Measurements from ENCODE around the gene TFIP11.

TFIP11 gene

GRCh38 chr22:26549902-26550497, 37.7 kb upstream of the TFIP11 start:
- no peak overlapping the region for H3K9ac ChIP-seq (ENCODE audit: low read length)
- H3K4me3 ChIP-seq (ENCODE audit: low read length), result no peak overlapping the region
- H3K9me3 ChIP-seq (ENCODE audit: control insufficient read depth, low read depth, low read length), result no peaks in the 10 kb centered on the region
- no peaks in the 10 kb centered on the region for H3K36me3 ChIP-seq (ENCODE audit: control insufficient read depth, low read depth, low read length)
- H3K27ac ChIP-seq (ENCODE audit: low read length), result no peak overlapping the region
- peaks cover 15% of the 10 kb centered on the region for H3K4me1 ChIP-seq (ENCODE audit: control insufficient read depth, low read depth, low read length)
- H3K27me3 ChIP-seq (ENCODE audit: control insufficient read depth, insufficient read depth, low read length), result no peaks in the 10 kb centered on the region

GRCh38 chr22:26548984-26549383, 36.7 kb upstream of the TFIP11 start:
- H3K4me3 ChIP-seq (ENCODE audit: low read length), result no peak overlapping the region

DNA sequence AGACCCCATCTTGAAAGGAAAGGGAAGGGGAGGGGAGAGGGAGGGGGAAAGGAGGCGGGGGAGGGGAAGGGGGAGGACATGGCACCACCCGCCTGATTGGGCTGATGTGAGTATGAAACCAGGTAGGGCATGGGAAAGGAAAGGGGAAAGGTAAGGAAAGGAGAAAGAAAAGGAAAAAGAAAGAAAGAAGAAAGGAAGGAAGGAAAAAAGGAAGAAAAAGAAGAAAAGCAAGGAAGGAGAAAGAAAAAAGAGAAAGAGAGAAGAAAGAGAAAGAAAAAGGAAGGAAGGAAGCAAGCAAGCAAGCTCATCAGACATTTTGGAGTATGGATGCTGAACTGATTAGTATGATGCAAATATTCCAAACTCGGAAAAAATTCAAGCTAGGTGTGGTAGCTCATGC, 36.0 kb upstream of the TFIP11 start:
- Histone ChIP-seq H3K27me3 (ENCODE audit: control insufficient read depth, insufficient read depth, low read length) (no peaks in the 10 kb centered on the region), H3K4me3 (ENCODE audit: low read length) (no peak overlapping the region), H3K27ac (ENCODE audit: low read length) (no peak overlapping the region), H3K36me3 (ENCODE audit: control insufficient read depth, low read depth, low read length) (no peaks in the 10 kb centered on the region), H3K4me1 (ENCODE audit: control insufficient read depth, low read depth, low read length) (peaks cover 9% of the 10 kb centered on the region), H3K9me3 (ENCODE audit: control insufficient read depth, low read depth, low read length) (no peaks in the 10 kb centered on the region), H3K9ac (ENCODE audit: low read length) (no peak overlapping the region)

More at GRCh38 chr22:26548984-26549383, 36.7 kb upstream of the TFIP11 start:
- peaks cover 9% of the 10 kb centered on the region for H3K4me1 ChIP-seq (ENCODE audit: control insufficient read depth, low read depth, low read length)
- no peak overlapping the region for H3K27ac ChIP-seq (ENCODE audit: low read length)
- H3K9me3 ChIP-seq (ENCODE audit: control insufficient read depth, low read depth, low read length), result no peaks in the 10 kb centered on the region
- H3K9ac ChIP-seq (ENCODE audit: low read length), result no peak overlapping the region
- H3K27me3 ChIP-seq (ENCODE audit: control insufficient read depth, insufficient read depth, low read length), result no peaks in the 10 kb centered on the region
- no peaks in the 10 kb centered on the region for H3K36me3 ChIP-seq (ENCODE audit: control insufficient read depth, low read depth, low read length)

- H3K4me3 ChIP-seq (ENCODE audit: low read length), result no peak overlapping the region
- H3K36me3 ChIP-seq (ENCODE audit: control insufficient read depth, low read depth, low read length), result no peaks in the 10 kb centered on the region
- H3K9me3 ChIP-seq (ENCODE audit: control insufficient read depth, low read depth, low read length), result no peaks in the 10 kb centered on the region
- peaks cover 9% of the 10 kb centered on the region for H3K4me1 ChIP-seq (ENCODE audit: control insufficient read depth, low read depth, low read length)
- H3K27me3 ChIP-seq (ENCODE audit: control insufficient read depth, insufficient read depth, low read length), result no peaks in the 10 kb centered on the region
- H3K27ac ChIP-seq (ENCODE audit: low read length), result no peak overlapping the region
- H3K9ac ChIP-seq (ENCODE audit: low read length), result no peak overlapping the region
Measured at GRCh38 chr22:26547837-26548236, 35.6 kb upstream of the TFIP11 start.

DNA sequence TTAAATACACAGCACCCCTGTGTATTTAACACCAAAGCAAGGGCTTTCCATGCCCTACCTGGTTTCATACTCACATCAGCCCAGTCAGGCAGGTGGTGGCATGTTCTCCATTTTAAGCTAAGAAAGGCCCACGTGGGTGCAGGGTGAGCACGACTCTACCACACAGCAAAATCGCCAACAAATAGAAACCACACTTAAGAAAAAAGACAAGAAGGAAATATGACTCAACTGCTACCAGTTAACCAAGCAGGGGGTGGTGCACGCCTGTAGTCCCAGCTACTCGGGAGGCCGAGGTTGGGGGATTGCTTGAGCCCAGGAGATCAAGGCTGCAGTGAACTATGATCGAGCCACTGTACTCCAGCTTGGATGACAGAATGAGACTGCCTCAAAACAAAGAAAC, 35.2 kb upstream of the TFIP11 start:
- no peaks in the 10 kb centered on the region for H3K27me3 ChIP-seq (ENCODE audit: control insufficient read depth, insufficient read depth, low read length)
- peaks cover 2% of the 10 kb centered on the region for H3K36me3 ChIP-seq (ENCODE audit: control insufficient read depth, low read depth, low read length)
- H3K9ac ChIP-seq (ENCODE audit: low read length), result no peak overlapping the region
- H3K9me3 ChIP-seq (ENCODE audit: control insufficient read depth, low read depth, low read length), result no peaks in the 10 kb centered on the region
- no peak overlapping the region for H3K27ac ChIP-seq (ENCODE audit: low read length)
- no peak overlapping the region for H3K4me3 ChIP-seq (ENCODE audit: low read length)
- H3K4me1 ChIP-seq (ENCODE audit: control insufficient read depth, low read depth, low read length), result peaks cover 9% of the 10 kb centered on the region

- no peaks in the 10 kb centered on the region for H3K27me3 ChIP-seq (ENCODE audit: control insufficient read depth, insufficient read depth, low read length)
- H3K4me3 ChIP-seq (ENCODE audit: low read length), result no peak overlapping the region
- peaks cover 8% of the 10 kb centered on the region for H3K36me3 ChIP-seq (ENCODE audit: control insufficient read depth, low read depth, low read length)
- no peak overlapping the region for H3K27ac ChIP-seq (ENCODE audit: low read length)
- H3K9ac ChIP-seq (ENCODE audit: low read length), result no peak overlapping the region
- H3K9me3 ChIP-seq (ENCODE audit: control insufficient read depth, low read depth, low read length), result no peaks in the 10 kb centered on the region
- H3K4me1 ChIP-seq (ENCODE audit: control insufficient read depth, low read depth, low read length), result peaks cover 9% of the 10 kb centered on the region
Measured at GRCh38 chr22:26546282-26546681, 34.0 kb upstream of the TFIP11 start.

GRCh38 chr22:26545827-26546226, 33.6 kb upstream of the TFIP11 start:
- Histone ChIP-seq H3K36me3 (ENCODE audit: control insufficient read depth, low read depth, low read length) (peaks cover 10% of the 10 kb centered on the region), H3K9ac (ENCODE audit: low read length) (no peak overlapping the region), H3K4me1 (ENCODE audit: control insufficient read depth, low read depth, low read length) (peaks cover 9% of the 10 kb centered on the region), H3K4me3 (ENCODE audit: low read length) (no peak overlapping the region), H3K27me3 (ENCODE audit: control insufficient read depth, insufficient read depth, low read length) (no peaks in the 10 kb centered on the region), H3K9me3 (ENCODE audit: control insufficient read depth, low read depth, low read length) (no peaks in the 10 kb centered on the region), H3K27ac (ENCODE audit: low read length) (no peak overlapping the region)

GRCh38 chr22:26545385-26545784, 33.1 kb upstream of the TFIP11 start:
- H3K36me3 ChIP-seq (ENCODE audit: control insufficient read depth, low read depth, low read length), result peaks cover 15% of the 10 kb centered on the region
- no peaks in the 10 kb centered on the region for H3K9me3 ChIP-seq (ENCODE audit: control insufficient read depth, low read depth, low read length)
- no peak overlapping the region for H3K4me3 ChIP-seq (ENCODE audit: low read length)
- no peak overlapping the region for H3K9ac ChIP-seq (ENCODE audit: low read length)
- peaks cover 5% of the 10 kb centered on the region for H3K4me1 ChIP-seq (ENCODE audit: control insufficient read depth, low read depth, low read length)
- no peak overlapping the region for H3K27ac ChIP-seq (ENCODE audit: low read length)
- H3K27me3 ChIP-seq (ENCODE audit: control insufficient read depth, insufficient read depth, low read length), result no peaks in the 10 kb centered on the region

DNA sequence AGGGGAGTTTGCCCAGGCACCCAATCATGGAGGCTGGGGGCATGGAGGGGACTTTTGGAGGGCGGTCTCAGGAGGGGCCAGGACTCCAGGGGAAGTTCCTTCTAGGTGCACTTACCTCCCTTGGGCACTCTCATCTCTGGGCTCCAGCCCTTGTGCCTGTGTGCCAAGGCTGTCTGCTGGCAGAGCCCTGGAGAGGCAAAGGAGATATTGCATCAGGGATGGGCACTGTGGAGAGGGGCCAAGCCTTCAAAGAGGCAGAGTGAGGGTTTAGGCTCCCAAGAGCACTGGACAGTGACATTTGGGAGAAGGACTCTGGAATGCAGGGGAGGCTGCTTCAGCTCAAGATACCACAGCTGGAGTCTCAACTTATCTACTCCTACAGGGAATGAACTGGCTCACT, 32.2 kb upstream of the TFIP11 start:
- Histone ChIP-seq H3K9me3 (ENCODE audit: control insufficient read depth, low read depth, low read length) (no peaks in the 10 kb centered on the region), H3K27me3 (ENCODE audit: control insufficient read depth, insufficient read depth, low read length) (no peaks in the 10 kb centered on the region), H3K9ac (ENCODE audit: low read length) (no peak overlapping the region), H3K4me3 (ENCODE audit: low read length) (no peak overlapping the region), H3K4me1 (ENCODE audit: control insufficient read depth, low read depth, low read length) (no peaks in the 10 kb centered on the region), H3K27ac (ENCODE audit: low read length) (no peak overlapping the region), H3K36me3 (ENCODE audit: control insufficient read depth, low read depth, low read length) (peaks cover 23% of the 10 kb centered on the region)

- Histone ChIP-seq H3K27ac (ENCODE audit: low read length) (no peak overlapping the region), H3K4me3 (ENCODE audit: low read length) (no peak overlapping the region), H3K27me3 (ENCODE audit: control insufficient read depth, insufficient read depth, low read length) (no peaks in the 10 kb centered on the region), H3K9me3 (ENCODE audit: control insufficient read depth, low read depth, low read length) (no peaks in the 10 kb centered on the region), H3K9ac (ENCODE audit: low read length) (no peak overlapping the region), H3K4me1 (ENCODE audit: control insufficient read depth, low read depth, low read length) (no peaks in the 10 kb centered on the region), H3K36me3 (ENCODE audit: control insufficient read depth, low read depth, low read length) (peaks cover 30% of the 10 kb centered on the region)
Measured at GRCh38 chr22:26542831-26543230, 30.6 kb upstream of the TFIP11 start.

GRCh38 chr22:26541167-26541819, 29.0 kb upstream of the TFIP11 start:
- Histone ChIP-seq H3K4me1 (ENCODE audit: control insufficient read depth, low read depth, low read length) (no peaks in the 10 kb centered on the region), H3K4me3 (ENCODE audit: low read length) (no peak overlapping the region), H3K36me3 (ENCODE audit: control insufficient read depth, low read depth, low read length) (peaks cover 40% of the 10 kb centered on the region), H3K27me3 (ENCODE audit: control insufficient read depth, insufficient read depth, low read length) (no peaks in the 10 kb centered on the region), H3K9me3 (ENCODE audit: control insufficient read depth, low read depth, low read length) (no peaks in the 10 kb centered on the region), H3K27ac (ENCODE audit: low read length) (no peak overlapping the region), H3K9ac (ENCODE audit: low read length) (no peak overlapping the region)

GRCh38 chr22:26540119-26540518, 27.8 kb upstream of the TFIP11 start:
- Histone ChIP-seq H3K27ac (ENCODE audit: low read length) (no peak overlapping the region), H3K4me1 (ENCODE audit: control insufficient read depth, low read depth, low read length) (no peaks in the 10 kb centered on the region)

More at GRCh38 chr22:26540119-26540518, 27.8 kb upstream of the TFIP11 start:
- Histone ChIP-seq H3K27me3 (ENCODE audit: control insufficient read depth, insufficient read depth, low read length) (no peaks in the 10 kb centered on the region), H3K36me3 (ENCODE audit: control insufficient read depth, low read depth, low read length) (peaks cover 50% of the 10 kb centered on the region), H3K4me3 (ENCODE audit: low read length) (no peak overlapping the region), H3K9me3 (ENCODE audit: control insufficient read depth, low read depth, low read length) (no peaks in the 10 kb centered on the region), H3K9ac (ENCODE audit: low read length) (no peak overlapping the region)
